Measurements from ENCODE around the gene PRTFDC1. TPM values are rescaled to one million over a fixed set of nuclear protein-coding genes. Genes with fewer than 3 reads are reported as not detected.

The PRTFDC1 gene
- total RNA-seq, 2 donors from 2014 or later, result 14.5 to 18.3 TPM

DNA sequence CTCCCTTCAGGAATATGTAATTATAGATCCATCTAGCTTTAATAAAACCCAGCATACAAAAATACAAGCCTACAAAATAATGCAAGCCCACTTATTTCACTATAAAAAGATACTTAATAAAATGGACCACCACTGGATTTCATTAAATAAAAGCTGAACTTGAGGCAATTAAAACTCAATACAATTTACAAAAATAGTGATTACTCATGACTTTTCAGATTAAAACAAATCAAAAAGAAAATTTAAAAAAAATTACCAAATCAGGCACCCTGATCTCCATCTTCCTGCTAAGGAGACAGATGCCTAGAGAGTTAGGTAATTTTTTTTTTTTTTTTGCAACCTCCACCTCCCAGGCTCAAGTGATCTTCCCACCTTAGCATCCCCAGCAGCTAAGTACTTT, 41.8 kb downstream of the PRTFDC1 start:
- H3K4me3 Mint-ChIP-seq, result no peak overlapping the region
- H3K4me1 Mint-ChIP-seq, result peaks cover 17% of the 10 kb centered on the region
- H3K36me3 ChIP-seq (ENCODE audit: control insufficient read depth, insufficient read depth, low read length), result no peaks in the 10 kb centered on the region
- no peak overlapping the region for H3K27ac Mint-ChIP-seq
- H3K36me3 Mint-ChIP-seq (ENCODE audit: low read depth), result peaks cover 8% of the 10 kb centered on the region
- no peak overlapping the region for H3K27ac ChIP-seq (ENCODE audit: low read depth, low read length)
- no peak overlapping the region for H3K4me3 ChIP-seq (ENCODE audit: low read length)
- peaks cover 2% of the 10 kb centered on the region for H3K9me3 Mint-ChIP-seq
- TF ChIP-seq, protein P1, sequence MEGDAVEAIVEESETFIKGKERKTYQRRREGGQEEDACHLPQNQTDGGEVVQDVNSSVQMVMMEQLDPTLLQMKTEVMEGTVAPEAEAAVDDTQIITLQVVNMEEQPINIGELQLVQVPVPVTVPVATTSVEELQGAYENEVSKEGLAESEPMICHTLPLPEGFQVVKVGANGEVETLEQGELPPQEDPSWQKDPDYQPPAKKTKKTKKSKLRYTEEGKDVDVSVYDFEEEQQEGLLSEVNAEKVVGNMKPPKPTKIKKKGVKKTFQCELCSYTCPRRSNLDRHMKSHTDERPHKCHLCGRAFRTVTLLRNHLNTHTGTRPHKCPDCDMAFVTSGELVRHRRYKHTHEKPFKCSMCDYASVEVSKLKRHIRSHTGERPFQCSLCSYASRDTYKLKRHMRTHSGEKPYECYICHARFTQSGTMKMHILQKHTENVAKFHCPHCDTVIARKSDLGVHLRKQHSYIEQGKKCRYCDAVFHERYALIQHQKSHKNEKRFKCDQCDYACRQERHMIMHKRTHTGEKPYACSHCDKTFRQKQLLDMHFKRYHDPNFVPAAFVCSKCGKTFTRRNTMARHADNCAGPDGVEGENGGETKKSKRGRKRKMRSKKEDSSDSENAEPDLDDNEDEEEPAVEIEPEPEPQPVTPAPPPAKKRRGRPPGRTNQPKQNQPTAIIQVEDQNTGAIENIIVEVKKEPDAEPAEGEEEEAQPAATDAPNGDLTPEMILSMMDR (conservative IDR thresholded peaks at IDR 0.05), result no peak
- no peaks in the 10 kb centered on the region for H3K9me3 ChIP-seq (ENCODE audit: control insufficient read depth, low read length)
- no peak for DNase-seq
- peaks cover 15% of the 10 kb centered on the region for H3K4me1 ChIP-seq (ENCODE audit: control insufficient read depth, insufficient read depth, low read length)
- no peaks in the 10 kb centered on the region for H3K27me3 Mint-ChIP-seq (ENCODE audit: insufficient read depth)
- no peaks in the 10 kb centered on the region for H3K27me3 ChIP-seq (ENCODE audit: control insufficient read depth, insufficient read depth, low read length, poor library complexity, severe bottlenecking)
- no peak overlapping the region for H3K9ac ChIP-seq (ENCODE audit: extremely low read depth, low read length, poor library complexity, severe bottlenecking)

DNA sequence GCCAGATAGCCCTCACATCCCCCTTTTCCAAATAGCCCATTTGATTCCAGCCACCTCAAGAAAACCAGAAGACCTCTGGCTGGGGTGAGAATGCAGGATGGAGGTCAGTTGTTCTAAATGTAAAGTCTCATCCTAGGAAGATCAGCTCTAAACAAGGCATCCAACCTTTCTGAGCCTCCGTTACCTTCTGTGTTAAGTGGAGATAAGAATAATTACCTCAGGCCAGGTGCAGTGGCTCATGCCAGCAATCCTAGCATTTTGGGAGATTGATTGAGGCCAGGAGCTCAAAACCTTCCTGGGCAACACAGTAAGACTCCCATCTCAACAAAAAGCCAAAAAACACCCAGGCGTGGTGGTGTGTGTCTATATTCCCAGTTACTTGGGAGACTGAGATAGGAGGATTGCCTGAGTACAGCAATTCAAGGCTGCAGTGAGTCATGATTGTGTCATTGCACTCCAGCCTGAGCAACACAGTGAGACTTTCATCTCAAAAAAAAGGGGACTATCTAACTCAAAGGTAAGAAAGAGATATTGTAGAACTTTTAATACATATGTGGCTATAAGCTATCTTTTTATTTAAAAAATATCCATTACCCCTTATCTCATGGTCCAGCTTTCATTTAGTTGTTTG, 43.5 kb downstream of the PRTFDC1 start:
- Mint-ChIP-seq H3K36me3 (ENCODE audit: low read depth) (peaks cover 8% of the 10 kb centered on the region), H3K9me3 (peaks cover 2% of the 10 kb centered on the region), H3K4me3 (no peak overlapping the region), H3K27ac (peak overlapping the region; percentile 48), H3K27me3 (ENCODE audit: insufficient read depth) (no peaks in the 10 kb centered on the region), H3K4me1 (peaks cover 17% of the 10 kb centered on the region)
- no peaks in the 10 kb centered on the region for H3K36me3 ChIP-seq (ENCODE audit: control insufficient read depth, insufficient read depth, low read length)
- no peak overlapping the region for H3K4me3 ChIP-seq (ENCODE audit: low read length)
- TF ChIP-seq, protein P1 (conservative IDR thresholded peaks at IDR 0.05), result no peak
- no peaks in the 10 kb centered on the region for H3K27me3 ChIP-seq (ENCODE audit: control insufficient read depth, insufficient read depth, low read length, poor library complexity, severe bottlenecking)
- DNase-seq, result no peak
- H3K4me1 ChIP-seq (ENCODE audit: control insufficient read depth, insufficient read depth, low read length), result peaks cover 12% of the 10 kb centered on the region
- no peaks in the 10 kb centered on the region for H3K9me3 ChIP-seq (ENCODE audit: control insufficient read depth, low read length)
- no peak overlapping the region for H3K27ac ChIP-seq (ENCODE audit: low read depth, low read length)
- no peak overlapping the region for H3K9ac ChIP-seq (ENCODE audit: extremely low read depth, low read length, poor library complexity, severe bottlenecking)
- 93% methylated on average over 2 of the region's 2 CpGs; no CpG with 5 or more reads in 1 of the 2 experiments for WGBS, 2 experiments (ENCODE audit: insufficient coverage in 1 of 2, insufficient read length in 1 of 2)

DNA sequence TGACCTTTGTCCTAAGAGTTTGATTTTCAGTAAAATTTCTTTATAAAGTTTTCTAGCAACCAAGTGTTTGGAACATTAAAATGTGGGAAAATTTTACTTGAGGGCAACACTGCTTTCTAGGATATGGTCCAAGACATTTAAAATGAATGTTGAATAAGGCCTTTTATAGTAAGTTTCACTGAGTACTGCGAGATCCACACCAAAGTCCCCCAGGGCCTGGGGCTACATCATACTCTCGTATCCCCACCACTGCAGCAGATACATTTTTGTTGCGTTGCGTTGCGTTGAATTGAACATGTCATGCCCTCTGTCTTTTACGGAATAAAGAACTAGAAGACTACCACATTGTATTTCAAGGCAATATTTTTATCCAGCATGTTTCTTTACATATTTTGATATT, 44.5 kb downstream of the PRTFDC1 start:
- DNase-seq, result no peak
- Mint-ChIP-seq H3K4me1 (peaks cover 17% of the 10 kb centered on the region), H3K9me3 (peaks cover 2% of the 10 kb centered on the region), H3K27ac (no peak overlapping the region), H3K4me3 (no peak overlapping the region), H3K27me3 (ENCODE audit: insufficient read depth) (no peaks in the 10 kb centered on the region), H3K36me3 (ENCODE audit: low read depth) (peaks cover 8% of the 10 kb centered on the region)
- Histone ChIP-seq H3K4me3 (ENCODE audit: low read length) (no peak overlapping the region), H3K4me1 (ENCODE audit: control insufficient read depth, insufficient read depth, low read length) (peaks cover 9% of the 10 kb centered on the region), H3K27me3 (ENCODE audit: control insufficient read depth, insufficient read depth, low read length, poor library complexity, severe bottlenecking) (no peaks in the 10 kb centered on the region), H3K27ac (ENCODE audit: low read depth, low read length) (no peak overlapping the region), H3K36me3 (ENCODE audit: control insufficient read depth, insufficient read depth, low read length) (no peaks in the 10 kb centered on the region), H3K9ac (ENCODE audit: extremely low read depth, low read length, poor library complexity, severe bottlenecking) (no peak overlapping the region), H3K9me3 (ENCODE audit: control insufficient read depth, low read length) (no peaks in the 10 kb centered on the region)
- 90 to 93% methylated on average over 5 to 6 of the region's 6 CpGs for WGBS, 2 experiments (ENCODE audit: insufficient coverage in 1 of 2, insufficient read length in 1 of 2)
- TF ChIP-seq, protein P1 (conservative IDR thresholded peaks at IDR 0.05), result no peak

All from endodermal cell (in vitro differentiated cells).